Measurements from ENCODE around the gene NALCN. TPM values are rescaled to one million over a fixed set of nuclear protein-coding genes. Genes with fewer than 3 reads are reported as not detected.
A peak's percentile ranks its signal among the peaks of the same experiment; 100 is the strongest.

NALCN gene
- total RNA-seq (under 1 TPM; 0.09 to 0.92 TPM), polyA plus RNA-seq (under 1 TPM; 0.15 to 0.21 TPM)

- no peak for TF ChIP-seq MAX (IDR thresholded peaks at IDR 0.05)
- TF ChIP-seq GABPA (IDR thresholded peaks at IDR 0.05 in 1 of 2, conservative IDR thresholded peaks at IDR 0.05 in 1 of 2), result no peak
- no peak for TF ChIP-seq SP1 (IDR thresholded peaks at IDR 0.05)
- TF ChIP-seq HNF4G (IDR thresholded peaks at IDR 0.05), result no peak
- TF ChIP-seq RXRA (IDR thresholded peaks at IDR 0.05), result no peak
- no peak for TF ChIP-seq HNF4A (conservative IDR thresholded peaks at IDR 0.05)
- no peak for TF ChIP-seq FOXA2 (IDR thresholded peaks at IDR 0.05)
- TF ChIP-seq NR2F2 (IDR thresholded peaks at IDR 0.05), result no peak
- TF ChIP-seq FOXA1 (IDR thresholded peaks at IDR 0.05), result no peak
- TF ChIP-seq CTCF (IDR thresholded peaks at IDR 0.05; ENCODE audit: low read depth, low read length, missing input control), result no peak
- no peak for TF ChIP-seq TAF1 (conservative IDR thresholded peaks at IDR 0.05)
- TF ChIP-seq ATF3 (IDR thresholded peaks at IDR 0.05), result no peak
- TF ChIP-seq RAD21 (IDR thresholded peaks at IDR 0.05), result no peak
- TF ChIP-seq ZBTB33 (IDR thresholded peaks at IDR 0.05), result no peak
- no peak for TF ChIP-seq YY1 (IDR thresholded peaks at IDR 0.05)
- no peak for TF ChIP-seq EGR1 (IDR thresholded peaks at IDR 0.05; ENCODE audit: low read depth in 2 of 2)
- H3K9me3 ChIP-seq (ENCODE audit: control insufficient read depth in 4 of 4, low read length in 3 of 4), result no peaks in the 10 kb centered on the region
- peaks cover 0 to 8% (median 2%) of the 10 kb centered on the region in 4 donors for H3K27me3 ChIP-seq (ENCODE audit: control insufficient read depth in 4 of 4, insufficient read depth in 4 of 4, low read length in 3 of 4)
- no peaks in the 10 kb centered on the region for H3K36me3 ChIP-seq (ENCODE audit: control insufficient read depth in 4 of 4, insufficient read depth in 3 of 4, low read depth in 1 of 4, low read length in 3 of 4)
- no peak within 1 kb of the TSS for H3K9ac ChIP-seq (ENCODE audit: low read depth in 1 of 2, low read length in 2 of 2)
- peak within 1 kb of the TSS in 2 of 3 donors; percentile 48 to 69 for H3K4me3 ChIP-seq (ENCODE audit: low read depth in 1 of 3, low read length in 3 of 3)
- no peak within 1 kb of the TSS for H3K27ac ChIP-seq (ENCODE audit: low read depth in 1 of 2, low read length in 2 of 2)
- DNase-seq (ENCODE audit: low spot score), result no peak
- 3% methylated on average over 85 of the region's 85 CpGs for WGBS
- peaks cover 4 to 13% (median 5%) of the 10 kb centered on the region in 4 donors for H3K4me1 ChIP-seq (ENCODE audit: control insufficient read depth in 4 of 4, insufficient read depth in 4 of 4, low read length in 3 of 4)
Observed at GRCh38 chr13:101416181-101417042, at the start of gene NALCN. Gene NALCN, minus strand, starts transcription at chr13:101416508. Its CDS starts 17,382 bp downstream, at chr13:101399126.

- Histone ChIP-seq H3K27me3 (ENCODE audit: control insufficient read depth in 4 of 4, insufficient read depth in 4 of 4, low read length in 3 of 4) (peaks cover 0 to 2% (median 0%) of the 10 kb centered on the region in 4 donors), H3K9ac (ENCODE audit: low read depth in 1 of 2, low read length in 2 of 2) (no peak overlapping the region)
- 76% methylated on average over 3 of the region's 3 CpGs for WGBS
- no peak for TF ChIP-seq EGR1 (IDR thresholded peaks at IDR 0.05; ENCODE audit: low read depth in 2 of 2)
- TF ChIP-seq FOXA2 (IDR thresholded peaks at IDR 0.05), result no peak
- TF ChIP-seq HNF4G (IDR thresholded peaks at IDR 0.05), result no peak
- no peak for TF ChIP-seq JUND (IDR thresholded peaks at IDR 0.05)
- no peak for TF ChIP-seq GABPA (IDR thresholded peaks at IDR 0.05 in 1 of 2, conservative IDR thresholded peaks at IDR 0.05 in 1 of 2)
- no peak for TF ChIP-seq SP1 (IDR thresholded peaks at IDR 0.05)
- no peak for TF ChIP-seq RAD21 (IDR thresholded peaks at IDR 0.05)
- no peak for TF ChIP-seq YY1 (IDR thresholded peaks at IDR 0.05)
- TF ChIP-seq ATF3 (IDR thresholded peaks at IDR 0.05), result no peak
- TF ChIP-seq NR2F2 (IDR thresholded peaks at IDR 0.05), result no peak
- no peak for TF ChIP-seq TAF1 (conservative IDR thresholded peaks at IDR 0.05)
- TF ChIP-seq MAX (IDR thresholded peaks at IDR 0.05), result no peak
- no peak for TF ChIP-seq FOXA1 (IDR thresholded peaks at IDR 0.05)
- no peak for TF ChIP-seq RXRA (IDR thresholded peaks at IDR 0.05)
- TF ChIP-seq REST (IDR thresholded peaks at IDR 0.05), result no peak
- no peak for TF ChIP-seq HNF4A (conservative IDR thresholded peaks at IDR 0.05)
- no peak for TF ChIP-seq CTCF (IDR thresholded peaks at IDR 0.05; ENCODE audit: low read depth, low read length, missing input control)
Observed at GRCh38 chr13:101465877-101466276, 49.6 kb upstream of the NALCN start.

More at GRCh38 chr13:101465877-101466276, 49.6 kb upstream of the NALCN start:
- no peaks in the 10 kb centered on the region for H3K36me3 ChIP-seq (ENCODE audit: control insufficient read depth in 4 of 4, insufficient read depth in 3 of 4, low read depth in 1 of 4, low read length in 3 of 4)
- no peaks in the 10 kb centered on the region for H3K9me3 ChIP-seq (ENCODE audit: control insufficient read depth in 4 of 4, low read length in 3 of 4)
- no peak for DNase-seq (ENCODE audit: low spot score)
- H3K4me3 ChIP-seq (ENCODE audit: low read depth in 1 of 3, low read length in 3 of 3), result no peak overlapping the region
- no peak overlapping the region for H3K27ac ChIP-seq (ENCODE audit: low read depth in 1 of 2, low read length in 2 of 2)
- H3K4me1 ChIP-seq (ENCODE audit: control insufficient read depth in 4 of 4, insufficient read depth in 4 of 4, low read length in 3 of 4), result no peaks in the 10 kb centered on the region

All from liver (tissue), 9 donors.